HG02973 (cell line): Measurements from ENCODE around the gene FAM174B.

Source experiments
- ATAC-seq: cut with Tn5 transposase; IDR thresholded peaks from one replicate; pipeline ENCODE4 v1.9.1; 2021; ENCODE audit warnings: moderate library complexity; ENCODE audit not compliant: unreplicated experiment

Gene FAM174B

GRCh38 chr15:92602267-92602593 lies 53.3 kb downstream of the FAM174B start:
- no peak for ATAC-seq

- ATAC-seq = no peak
Measured at GRCh38 chr15:92601592-92602266, 53.8 kb downstream of the FAM174B start.

- no peak for ATAC-seq
Measured at GRCh38 chr15:92600856-92601255, 54.7 kb downstream of the FAM174B start.

- ATAC-seq = no peak
Measured at GRCh38 chr15:92599394-92599970, 56.1 kb downstream of the FAM174B start.

GRCh38 chr15:92597548-92597947 lies 58.0 kb downstream of the FAM174B start:
- ATAC-seq = no peak

- no peak for ATAC-seq
Measured at GRCh38 chr15:92596623-92597022, 59.0 kb downstream of the FAM174B start.

- ATAC-seq = no peak
Measured at GRCh38 chr15:92595506-92596381, 59.8 kb downstream of the FAM174B start.

GRCh38 chr15:92591275-92591674 lies 64.3 kb downstream of the FAM174B start:
- no peak for ATAC-seq

- ATAC-seq = no peak
Measured at GRCh38 chr15:92586966-92587365, 68.6 kb downstream of the FAM174B start.

- ATAC-seq = no peak
Measured at GRCh38 chr15:92586383-92586942, 69.1 kb downstream of the FAM174B start.

- ATAC-seq = no peak
Measured at GRCh38 chr15:92584105-92584504, 71.5 kb downstream of the FAM174B start.

- ATAC-seq = no peak
Measured at GRCh38 chr15:92583096-92584034, 72.2 kb downstream of the FAM174B start.

- no peak for ATAC-seq
Measured at GRCh38 chr15:92582206-92582605, 73.4 kb downstream of the FAM174B start.

GRCh38 chr15:92580933-92581445 lies 74.6 kb downstream of the FAM174B start:
- no peak for ATAC-seq

GRCh38 chr15:92580521-92580920 lies 75.1 kb downstream of the FAM174B start:
- ATAC-seq = no peak

- ATAC-seq = no peak
Measured at GRCh38 chr15:92579931-92580470, 75.6 kb downstream of the FAM174B start.

GRCh38 chr15:92579486-92579885 lies 76.1 kb downstream of the FAM174B start:
- no peak for ATAC-seq

- no peak for ATAC-seq
Measured at GRCh38 chr15:92578096-92578835, 77.3 kb downstream of the FAM174B start.

- no peak for ATAC-seq
Measured at GRCh38 chr15:92576597-92577200, 78.9 kb downstream of the FAM174B start.
